Measurements from ENCODE around the gene DECR2. TPM values are rescaled to one million over a fixed set of nuclear protein-coding genes. Genes with fewer than 3 reads are reported as not detected.

Gene DECR2
- total and polyA plus RNA-seq, 2 of the 13 experiments (the other 11 are each of a cell fraction or from before 2014, with no cell fraction given): 36.3 to 44.6 TPM

GRCh38 chr16:361872-362701 lies 39.6 kb upstream of the DECR2 start (continued):
- TF ChIP-seq HDAC6 (IDR thresholded peaks at IDR 0.05; ENCODE audit: low read depth, low read length): no peak
- TF ChIP-seq ARNTL (CRISPR knock-in tag; IDR thresholded peaks at IDR 0.05): peak; percentile 87
- TF ChIP-seq PTBP1 (IDR thresholded peaks at IDR 0.05; ENCODE audit: low read depth, low read length, poor library complexity, severe bottlenecking): no peak
- no peak for TF ChIP-seq JUN (CRISPR knock-in tag; IDR thresholded peaks at IDR 0.05)
- peak; percentile 97 for TF ChIP-seq STAG1 (CRISPR knock-in tag; IDR thresholded peaks at IDR 0.05)
- TF ChIP-seq ZNF569 (CRISPR knock-in tag; IDR thresholded peaks at IDR 0.05; ENCODE audit: borderline replicate concordance): no peak
- TF ChIP-seq ARID5B (CRISPR knock-in tag; IDR thresholded peaks at IDR 0.05): peak; percentile 71
- TF ChIP-seq CREB3 (CRISPR knock-in tag; IDR thresholded peaks at IDR 0.05): no peak
- peak; percentile 81; the same call in 1 of the 2 replicates for TF ChIP-seq SKIL (CRISPR knock-in tag; IDR thresholded peaks at IDR 0.05; ENCODE audit: borderline replicate concordance)
- no peak for TF ChIP-seq ZNF615 (CRISPR knock-in tag; IDR thresholded peaks at IDR 0.05; ENCODE audit: borderline replicate concordance)
- TF ChIP-seq ZNF878 (CRISPR knock-in tag; IDR thresholded peaks at IDR 0.05): no peak
- TF ChIP-seq JUND (CRISPR knock-in tag; IDR thresholded peaks at IDR 0.05): 0 out of 2 replicates have a peak, but pooled peaks have one; percentile 30
- TF ChIP-seq MED1 (CRISPR knock-in tag; IDR thresholded peaks at IDR 0.05): peak; percentile 93
- no peak for TF ChIP-seq ETS1 (CRISPR knock-in tag; IDR thresholded peaks at IDR 0.05)
- TF ChIP-seq SIN3B (IDR thresholded peaks at IDR 0.05; ENCODE audit: low read length): no peak
- no peak for TF ChIP-seq DBP (CRISPR knock-in tag; IDR thresholded peaks at IDR 0.05; ENCODE audit: not compliant biosample characterization)
- TF ChIP-seq ELF3 (CRISPR knock-in tag; IDR thresholded peaks at IDR 0.05): peak; percentile 50; the same call in 1 of the 2 replicates
- no peak for TF ChIP-seq HOXA7 (CRISPR knock-in tag; IDR thresholded peaks at IDR 0.05)

Data from HepG2 (cell line).